Parathyroid adenoma (tissue), 2 donors: ENCODE data around the gene RNF227.

Experiments used
- H2AFZ ChIP-seq: fragments of 300-600 bp; sonication (generic); one replicate; pipeline ENCODE4 v1.7.0; 2017; ENCODE audit warnings: antibody characterized with exemption, mild to moderate bottlenecking
- H3K27ac ChIP-seq: fragments of 300-600 bp; sonication (generic); one replicate; pipeline ENCODE4 v1.7.0; 2017
- H3K27me3 ChIP-seq: fragments of 300-600 bp; sonication (generic); one replicate; pipeline ENCODE4 v1.7.0; 2017; ENCODE audit warnings: low read length; ENCODE audit not compliant: control insufficient read depth, insufficient read depth
- H3K36me3 ChIP-seq: fragments of 300-600 bp; sonication (generic); one replicate; pipeline ENCODE4 v1.7.0; 2017; ENCODE audit warnings: low read length; ENCODE audit not compliant: control insufficient read depth, insufficient read depth
- H3K4me1 ChIP-seq: fragments of 300-600 bp; sonication (generic); one replicate; pipeline ENCODE4 v1.7.0; 2017; ENCODE audit warnings: control low read depth
- H3K4me2 ChIP-seq: fragments of 300-600 bp; sonication (generic); one replicate; pipeline ENCODE4 v1.7.0; 2017; ENCODE audit warnings: low read length
- H3K4me3 ChIP-seq: fragments of 300-600 bp; sonication (generic); one replicate; pipeline ENCODE4 v1.7.0; 2017; ENCODE audit warnings: low read depth, low read length
- H3K79me2 ChIP-seq: fragments of 300-600 bp; sonication (generic); one replicate; pipeline ENCODE4 v1.7.0; 2017; ENCODE audit warnings: control low read depth
- H3K9ac ChIP-seq: fragments of 300-600 bp; sonication (generic); one replicate; pipeline ENCODE4 v1.7.0; 2017; ENCODE audit warnings: mild to moderate bottlenecking
- H3K9me3 ChIP-seq: fragments of 300-600 bp; sonication (generic); one replicate; pipeline ENCODE4 v1.7.0; 2017; ENCODE audit warnings: low read length; ENCODE audit not compliant: control insufficient read depth
- CTCF ChIP-seq: fragments of 300-600 bp; sonication (generic); IDR thresholded peaks from one replicate; pipeline ENCODE4 v1.7.0; 2017; ENCODE audit warnings: antibody characterized with exemption, mild to moderate bottlenecking
- donor health status: primary hyperparathyroidism.

Gene RNF227

GRCh38 chr17:7946441-7946840, 30.4 kb upstream of the RNF227 start:
- Histone ChIP-seq H3K4me1 (no peaks in the 10 kb centered on the region), H2AFZ (no peak overlapping the region), H3K9ac (no peak overlapping the region), H3K79me2 (no peaks in the 10 kb centered on the region), H3K27me3 (no peaks in the 10 kb centered on the region), H3K27ac (no peak overlapping the region), H3K36me3 (no peaks in the 10 kb centered on the region), H3K4me3 (no peak overlapping the region), H3K9me3 (no peaks in the 10 kb centered on the region), H3K4me2 (no peak overlapping the region)
- TF ChIP-seq CTCF: no peak

- no peak overlapping the region for H2AFZ ChIP-seq
- no peaks in the 10 kb centered on the region for H3K36me3 ChIP-seq
Measured at GRCh38 chr17:7945651-7946050, 29.6 kb upstream of the RNF227 start.

GRCh38 chr17:7944326-7944725, 28.2 kb upstream of the RNF227 start:
- no peak overlapping the region for H2AFZ ChIP-seq
- H3K9me3 ChIP-seq: no peaks in the 10 kb centered on the region
- no peak overlapping the region for H3K4me3 ChIP-seq
- H3K4me1 ChIP-seq: no peaks in the 10 kb centered on the region
- no peak for TF ChIP-seq CTCF
- no peak overlapping the region for H3K27ac ChIP-seq
- no peak overlapping the region for H3K4me2 ChIP-seq
- H3K27me3 ChIP-seq: no peaks in the 10 kb centered on the region
- H3K9ac ChIP-seq: no peak overlapping the region
- H3K36me3 ChIP-seq: no peaks in the 10 kb centered on the region
- no peaks in the 10 kb centered on the region for H3K79me2 ChIP-seq

More at GRCh38 chr17:7945651-7946050, 29.6 kb upstream of the RNF227 start:
- H3K9me3 ChIP-seq: no peaks in the 10 kb centered on the region
- no peaks in the 10 kb centered on the region for H3K4me1 ChIP-seq
- no peaks in the 10 kb centered on the region for H3K27me3 ChIP-seq
- H3K9ac ChIP-seq: no peak overlapping the region
- H3K79me2 ChIP-seq: no peaks in the 10 kb centered on the region
- no peak for TF ChIP-seq CTCF
- H3K4me3 ChIP-seq: no peak overlapping the region
- H3K27ac ChIP-seq: no peak overlapping the region
- no peak overlapping the region for H3K4me2 ChIP-seq

- no peaks in the 10 kb centered on the region for H3K4me1 ChIP-seq
- no peak overlapping the region for H3K4me2 ChIP-seq
- no peaks in the 10 kb centered on the region for H3K27me3 ChIP-seq
- no peak overlapping the region for H3K9ac ChIP-seq
- H3K27ac ChIP-seq: no peak overlapping the region
- H3K4me3 ChIP-seq: no peak overlapping the region
- no peak overlapping the region for H2AFZ ChIP-seq
- no peaks in the 10 kb centered on the region for H3K9me3 ChIP-seq
- H3K79me2 ChIP-seq: no peaks in the 10 kb centered on the region
- TF ChIP-seq CTCF: no peak
- H3K36me3 ChIP-seq: no peaks in the 10 kb centered on the region
Measured at GRCh38 chr17:7943291-7943690, 27.2 kb upstream of the RNF227 start.

- Histone ChIP-seq H3K9me3 (no peaks in the 10 kb centered on the region), H3K79me2 (no peaks in the 10 kb centered on the region), H2AFZ (no peak overlapping the region), H3K9ac (no peak overlapping the region), H3K27ac (no peak overlapping the region), H3K27me3 (no peaks in the 10 kb centered on the region), H3K36me3 (no peaks in the 10 kb centered on the region), H3K4me3 (no peak overlapping the region), H3K4me1 (no peaks in the 10 kb centered on the region), H3K4me2 (no peak overlapping the region)
- TF ChIP-seq CTCF: no peak
Measured at GRCh38 chr17:7940743-7941142, 24.7 kb upstream of the RNF227 start.
